M059J (cell line): Measurements from ENCODE around the gene KRTAP19-7. TPM values are rescaled to one million over a fixed set of nuclear protein-coding genes. Genes with fewer than 3 reads are reported as not detected.

ENCODE experiments used
- total RNA-seq: library from RNA; depleted of rRNA; stranded (reverse); fragments of >200 nt; shearing (Covaris generic); gene quantifications from 2 replicates; pipeline ENCODE4 v1.2.3, GENCODE V29; 2014; rRNA removed

Gene KRTAP19-7
- total RNA-seq, 1 experiment from 2014 or later: not detected

Other genes with a start within 250 kb of the KRTAP19-7 start
- not detected in 2 replicates for gene KRTAP26-1, start 241.0 kb downstream of the KRTAP19-7 start, total RNA-seq
- not detected in 2 replicates for gene KRTAP27-1, start 223.6 kb downstream of the KRTAP19-7 start, total RNA-seq
- gene KRTAP23-1, start 212.7 kb downstream of the KRTAP19-7 start, total RNA-seq: not detected in 2 replicates
- gene KRTAP13-2, start 189.0 kb downstream of the KRTAP19-7 start, total RNA-seq: not detected in 2 replicates
- gene KRTAP13-1, start 165.3 kb downstream of the KRTAP19-7 start, total RNA-seq: not detected in 2 replicates
- gene KRTAP13-3, start 135.4 kb downstream of the KRTAP19-7 start, total RNA-seq: not detected in 2 replicates
- not detected in 2 replicates for gene KRTAP13-4, start 131.1 kb downstream of the KRTAP19-7 start, total RNA-seq
- not detected in 2 replicates for gene KRTAP15-1, start 121.0 kb downstream of the KRTAP19-7 start, total RNA-seq
- gene KRTAP19-1, start 80.9 kb downstream of the KRTAP19-7 start, total RNA-seq: not detected in 2 replicates
- not detected in 2 replicates for gene KRTAP19-2, start 73.9 kb downstream of the KRTAP19-7 start, total RNA-seq
- not detected in 2 replicates for gene KRTAP19-3, start 69.3 kb downstream of the KRTAP19-7 start, total RNA-seq
- gene KRTAP19-4, start 64.1 kb downstream of the KRTAP19-7 start, total RNA-seq: not detected in 2 replicates
- gene KRTAP19-5, start 59.2 kb downstream of the KRTAP19-7 start, total RNA-seq: not detected in 2 replicates
- not detected in 2 replicates for gene KRTAP19-6, start 19.4 kb downstream of the KRTAP19-7 start, total RNA-seq
- not detected in 2 replicates for gene KRTAP22-2, start 29.1 kb upstream of the KRTAP19-7 start, total RNA-seq
- gene KRTAP6-3, start 31.1 kb upstream of the KRTAP19-7 start, total RNA-seq: not detected in 2 replicates
- gene KRTAP6-2, start 37.6 kb upstream of the KRTAP19-7 start, total RNA-seq: not detected in 2 replicates
- gene KRTAP22-1, start 39.8 kb upstream of the KRTAP19-7 start, total RNA-seq: not detected in 2 replicates
- not detected in 2 replicates for gene KRTAP6-1, start 52.6 kb upstream of the KRTAP19-7 start, total RNA-seq
- gene KRTAP20-1, start 55.1 kb upstream of the KRTAP19-7 start, total RNA-seq: not detected in 2 replicates
- not detected in 2 replicates for gene KRTAP20-4, start 59.3 kb upstream of the KRTAP19-7 start, total RNA-seq
- gene KRTAP20-2, start 73.9 kb upstream of the KRTAP19-7 start, total RNA-seq: not detected in 2 replicates
- not detected in 2 replicates for gene KRTAP20-3, start 81.5 kb upstream of the KRTAP19-7 start, total RNA-seq
- not detected in 2 replicates for gene KRTAP21-3, start 157.5 kb upstream of the KRTAP19-7 start, total RNA-seq
- gene KRTAP21-2, start 185.9 kb upstream of the KRTAP19-7 start, total RNA-seq: not detected in 2 replicates
- gene KRTAP21-1, start 194.1 kb upstream of the KRTAP19-7 start, total RNA-seq: not detected in 2 replicates